Measurements from ENCODE around the gene NOL9.
A peak's percentile ranks its signal among the peaks of the same experiment; 100 is the strongest.

NOL9 gene

GRCh38 chr1:6590046-6590445 is 35.7 kb upstream of the NOL9 start:
- DNase-seq (ENCODE audit: low read depth, low spot score): no peak

DNA sequence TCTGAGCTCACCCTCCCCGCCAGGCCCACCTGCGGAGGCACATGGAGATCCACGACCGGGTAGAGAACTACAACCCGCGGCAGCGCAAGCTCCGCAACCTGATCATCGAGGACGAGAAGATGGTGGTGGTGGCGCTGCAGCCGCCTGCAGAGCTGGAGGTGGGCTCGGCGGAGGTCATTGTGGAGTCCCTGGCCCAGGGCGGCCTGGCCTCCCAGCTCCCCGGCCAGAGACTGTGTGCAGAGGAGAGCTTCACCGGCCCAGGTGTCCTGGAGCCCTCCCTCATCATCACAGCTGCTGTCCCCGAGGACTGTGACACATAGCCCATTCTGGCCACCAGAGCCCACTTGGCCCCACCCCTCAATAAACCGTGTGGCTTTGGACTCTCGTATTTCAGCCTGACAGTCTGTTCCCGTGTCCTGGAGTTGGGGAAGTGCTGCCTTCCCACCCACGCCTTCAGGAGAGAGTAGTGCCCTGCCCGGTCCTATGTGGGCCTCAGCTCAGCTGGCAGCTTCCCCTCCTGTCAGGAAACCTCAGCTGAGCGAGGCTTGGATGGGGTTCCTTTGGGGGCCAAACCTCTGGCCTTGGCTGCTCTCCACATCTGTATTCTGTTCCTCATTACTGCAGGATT is 34.7 kb upstream of the NOL9 start:
- no peak for DNase-seq (ENCODE audit: low read depth, low spot score)

DNA sequence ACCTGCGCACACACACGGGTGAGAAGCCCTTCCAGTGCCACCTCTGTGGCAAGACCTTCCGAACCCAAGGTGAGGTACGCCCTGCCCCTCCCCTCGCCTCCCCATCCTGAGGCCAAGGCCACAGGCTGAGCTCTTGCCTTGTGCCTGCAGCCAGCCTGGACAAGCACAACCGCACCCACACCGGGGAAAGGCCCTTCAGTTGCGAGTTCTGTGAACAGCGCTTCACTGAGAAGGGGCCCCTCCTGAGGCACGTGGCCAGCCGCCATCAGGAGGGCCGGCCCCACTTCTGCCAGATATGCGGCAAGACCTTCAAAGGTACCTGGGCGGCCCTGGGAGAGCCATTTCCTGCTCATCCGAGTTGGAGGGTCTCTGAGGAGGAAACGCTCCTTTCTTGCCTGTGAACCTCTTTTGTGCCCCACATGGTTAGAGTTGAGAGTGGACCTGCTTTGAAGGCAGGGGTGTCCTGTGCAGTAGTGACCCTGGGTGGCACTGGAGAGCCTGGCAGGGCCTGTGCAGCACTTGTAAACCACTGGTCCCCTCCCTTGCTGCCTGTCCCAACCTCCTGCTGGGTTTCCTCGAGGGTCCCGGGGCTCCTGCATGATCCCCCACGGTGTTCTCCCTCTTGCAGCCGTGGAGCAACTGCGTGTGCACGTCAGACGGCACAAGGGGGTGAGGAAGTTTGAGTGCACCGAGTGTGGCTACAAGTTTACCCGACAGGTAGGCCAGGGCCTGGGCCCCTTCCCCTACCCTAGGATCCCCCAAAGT is 34.0 kb upstream of the NOL9 start:
- DNase-seq (ENCODE audit: low read depth, low spot score): no peak

DNA sequence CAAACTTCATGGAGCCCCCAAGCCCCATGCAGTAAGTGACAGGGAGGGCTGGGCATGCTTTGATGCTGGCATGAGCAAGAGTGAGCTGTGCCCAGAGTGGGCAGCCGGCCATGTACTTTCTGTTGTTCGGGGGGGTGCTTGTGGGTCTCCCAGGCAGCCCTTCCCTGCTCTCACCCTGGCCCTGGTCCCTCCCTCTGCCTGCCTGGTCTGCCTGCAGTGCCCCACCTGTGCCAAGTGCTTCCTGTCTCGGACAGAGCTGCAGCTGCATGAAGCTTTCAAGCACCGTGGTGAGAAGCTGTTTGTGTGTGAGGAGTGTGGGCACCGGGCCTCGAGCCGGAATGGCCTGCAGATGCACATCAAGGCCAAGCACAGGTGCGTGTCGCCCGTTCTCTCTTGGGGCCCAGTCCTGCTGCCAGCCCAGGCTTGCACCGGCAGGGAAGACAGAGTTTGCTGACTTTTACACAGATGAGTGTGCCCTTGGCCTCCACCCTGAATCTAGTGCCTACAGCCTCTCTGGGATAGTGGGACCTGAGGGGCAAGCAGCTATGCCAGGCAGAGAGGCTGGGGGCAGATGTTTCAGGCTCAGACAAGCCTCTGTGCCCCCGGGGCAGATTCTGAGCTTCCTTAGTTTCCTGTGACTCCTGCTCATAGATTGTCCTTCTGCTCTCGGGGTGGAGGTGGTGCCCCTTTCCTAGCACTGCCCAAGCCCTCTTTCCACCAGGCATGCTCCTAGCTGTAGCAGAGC is 33.1 kb upstream of the NOL9 start:
- DNase-seq (ENCODE audit: low read depth, low spot score): no peak

DNA sequence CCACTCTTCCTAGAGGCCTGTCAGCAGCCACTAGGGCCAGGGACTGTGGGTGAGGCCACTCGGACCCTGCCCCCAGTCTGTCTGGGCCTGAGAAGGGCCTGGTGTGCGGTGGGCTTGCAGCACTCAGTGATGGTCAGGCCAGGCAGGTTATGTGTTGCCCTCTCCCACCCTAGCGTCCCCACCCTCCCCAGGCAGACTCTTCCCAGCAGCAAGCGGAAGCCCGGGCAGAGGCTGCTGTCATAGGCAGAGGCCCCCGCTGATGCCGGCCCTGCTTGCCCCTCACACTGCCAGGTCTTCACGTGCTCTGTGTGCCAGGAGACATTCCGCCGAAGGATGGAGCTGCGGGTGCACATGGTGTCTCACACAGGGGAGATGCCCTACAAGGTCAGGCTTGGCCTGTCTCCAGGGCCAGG is 32.1 kb upstream of the NOL9 start:
- DNase-seq (ENCODE audit: low read depth, low spot score): no peak

DNA sequence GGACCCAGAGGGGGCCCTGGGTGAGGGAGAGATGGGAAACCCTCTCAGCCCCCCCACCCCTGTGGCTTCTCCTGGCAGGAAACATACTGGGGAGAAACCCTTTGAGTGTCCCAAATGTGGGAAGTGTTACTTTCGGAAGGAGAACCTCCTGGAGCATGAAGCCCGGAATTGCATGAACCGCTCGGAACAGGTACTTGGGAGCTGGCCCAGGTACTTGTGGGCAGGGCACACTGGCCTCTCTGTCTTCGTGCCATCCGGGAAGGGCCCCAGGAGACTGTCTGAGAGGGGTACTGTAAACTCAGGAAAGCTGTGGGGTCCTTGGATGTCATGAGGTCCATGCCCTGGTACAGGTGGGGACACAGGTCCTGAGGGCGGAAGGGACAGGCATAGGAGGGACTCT is 31.5 kb upstream of the NOL9 start:
- DNase-seq (ENCODE audit: low read depth, low spot score): no peak

- DNase-seq (ENCODE audit: low read depth, low spot score): no peak
Measured at GRCh38 chr1:6585081-6585722, 30.9 kb upstream of the NOL9 start.

DNA sequence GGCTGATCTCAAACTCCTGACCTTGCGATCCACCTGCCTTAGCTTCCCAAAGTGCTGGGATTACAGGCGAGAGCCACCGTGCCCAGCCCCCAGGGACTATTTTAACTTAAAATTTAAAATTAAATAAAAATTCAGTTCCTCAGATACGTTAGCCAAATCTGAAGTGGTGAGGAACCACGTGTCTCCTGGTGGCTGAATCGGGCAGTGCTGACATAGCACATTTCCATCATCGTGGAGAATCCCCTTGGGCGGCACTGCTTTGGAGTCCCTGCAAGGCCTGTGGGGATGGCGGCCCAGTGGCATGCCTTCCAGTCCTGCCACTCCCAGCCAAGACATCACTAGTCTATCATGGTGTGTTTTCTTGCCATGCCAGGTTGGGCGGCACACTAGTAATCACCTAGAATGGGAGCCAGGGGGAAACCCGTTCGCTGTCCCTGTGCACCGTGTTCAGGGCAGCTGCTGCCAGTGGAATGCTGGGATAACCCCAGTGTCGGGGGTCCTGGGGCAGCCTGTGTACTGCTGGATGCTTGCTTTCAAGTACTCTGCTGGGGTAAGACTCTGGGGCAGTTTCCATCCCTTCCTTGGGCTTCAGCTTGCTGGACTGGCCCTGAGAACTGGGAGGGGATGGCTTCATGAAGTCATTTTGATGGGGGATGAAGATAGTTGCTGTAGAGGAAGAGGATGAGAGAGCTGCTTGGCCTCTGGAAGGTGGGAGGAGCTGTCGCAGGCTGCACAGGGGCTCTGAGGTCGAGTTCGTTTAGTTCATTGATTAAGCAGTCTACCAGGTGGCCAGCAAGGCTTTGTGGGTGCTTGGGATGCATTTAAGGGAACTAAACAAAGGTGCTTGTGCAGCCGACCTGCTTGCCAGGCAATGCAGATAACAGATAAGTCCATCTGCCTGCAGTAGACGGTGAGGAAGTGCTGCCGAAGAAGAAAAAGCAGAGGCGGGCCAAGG is 30.1 kb upstream of the NOL9 start:
- no peak for DNase-seq (ENCODE audit: low read depth, low spot score)

GRCh38 chr1:6582370-6582769 is 28.1 kb upstream of the NOL9 start:
- DNase-seq (ENCODE audit: low read depth, low spot score): no peak

DNA sequence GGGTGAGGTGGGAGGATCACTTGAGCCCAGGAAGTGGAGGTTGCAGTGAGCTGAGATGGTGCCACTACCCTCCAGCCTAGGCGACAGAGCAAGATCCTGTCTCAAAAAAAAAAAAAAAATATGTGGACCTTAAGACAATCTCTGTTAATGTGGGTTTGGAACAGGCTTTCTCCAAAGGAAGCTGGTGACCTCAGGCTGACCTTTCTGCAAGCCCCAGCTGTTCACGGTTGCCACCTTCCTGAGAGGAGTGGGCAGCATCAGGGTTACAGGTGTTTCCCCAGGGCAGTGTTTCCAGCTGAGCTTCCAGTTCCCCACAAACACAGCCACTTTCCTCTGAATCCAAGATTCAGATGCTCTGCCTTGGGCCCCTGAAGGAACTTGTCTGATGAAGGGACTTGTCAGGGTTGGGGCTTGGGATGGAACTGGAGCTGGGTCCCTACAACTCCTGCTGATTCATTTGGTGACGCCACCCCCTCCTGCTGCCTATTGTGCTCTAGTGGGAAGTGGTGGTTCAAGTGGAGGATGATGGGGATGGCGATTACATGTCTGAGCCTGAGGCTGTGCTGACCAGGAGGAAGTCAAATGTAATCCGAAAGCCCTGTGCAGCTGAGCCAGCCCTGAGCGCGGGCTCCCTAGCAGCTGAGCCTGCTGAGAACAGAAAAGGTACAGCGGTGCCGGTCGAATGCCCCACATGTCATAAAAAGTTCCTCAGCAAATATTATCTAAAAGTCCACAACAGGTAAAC is 27.4 kb upstream of the NOL9 start:
- DNase-seq (ENCODE audit: low read depth, low spot score): no peak

GRCh38 chr1:6580593-6581409 is 26.5 kb upstream of the NOL9 start:
- DNase-seq (ENCODE audit: low read depth, low spot score): no peak

GRCh38 chr1:6580119-6580592 is 25.8 kb upstream of the NOL9 start:
- DNase-seq (ENCODE audit: low read depth, low spot score): no peak

DNA sequence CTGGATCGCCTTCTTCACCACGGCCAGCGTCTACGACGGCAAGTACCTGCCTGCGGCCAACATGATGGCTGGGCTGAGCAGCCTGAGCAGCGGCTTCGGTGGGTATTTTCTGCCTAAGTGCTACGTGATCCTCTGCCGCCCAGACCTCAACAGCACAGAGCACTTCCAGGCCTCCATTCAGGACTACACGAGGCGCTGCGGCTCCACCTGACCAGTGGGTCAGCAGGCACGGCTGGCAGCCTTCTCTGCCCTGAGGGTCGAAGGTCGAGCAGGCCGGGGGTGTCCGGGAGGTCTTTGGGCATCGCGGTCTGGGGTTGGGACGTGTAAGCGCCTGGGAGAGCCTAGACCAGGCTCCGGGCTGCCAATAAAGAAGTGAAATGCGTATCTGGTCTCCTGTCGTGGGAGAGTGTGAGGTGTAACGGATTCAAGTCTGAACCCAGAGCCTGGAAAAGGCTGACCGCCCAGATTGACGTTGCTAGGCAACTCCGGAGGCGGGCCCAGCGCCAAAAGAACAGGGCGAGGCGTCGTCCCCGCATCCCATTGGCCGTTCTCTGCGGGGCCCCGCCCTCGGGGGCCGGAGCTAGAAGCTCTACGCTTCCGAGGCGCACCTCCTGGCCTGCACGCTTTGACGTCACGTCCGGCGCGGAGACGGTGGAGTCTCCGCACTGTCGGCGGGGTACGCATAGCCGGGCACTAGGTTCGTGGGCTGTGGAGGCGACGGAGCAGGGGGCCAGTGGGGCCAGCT is 25.2 kb upstream of the NOL9 start, which contains the start of gene ZBTB48:
ZBTB48 (plus strand) TSS at position 621 of the 745 bp plus-strand sequence. CDS start 616 bp downstream, outside the sequence.
- peak; percentile 88 for DNase-seq (ENCODE audit: low read depth, low spot score)

DNA sequence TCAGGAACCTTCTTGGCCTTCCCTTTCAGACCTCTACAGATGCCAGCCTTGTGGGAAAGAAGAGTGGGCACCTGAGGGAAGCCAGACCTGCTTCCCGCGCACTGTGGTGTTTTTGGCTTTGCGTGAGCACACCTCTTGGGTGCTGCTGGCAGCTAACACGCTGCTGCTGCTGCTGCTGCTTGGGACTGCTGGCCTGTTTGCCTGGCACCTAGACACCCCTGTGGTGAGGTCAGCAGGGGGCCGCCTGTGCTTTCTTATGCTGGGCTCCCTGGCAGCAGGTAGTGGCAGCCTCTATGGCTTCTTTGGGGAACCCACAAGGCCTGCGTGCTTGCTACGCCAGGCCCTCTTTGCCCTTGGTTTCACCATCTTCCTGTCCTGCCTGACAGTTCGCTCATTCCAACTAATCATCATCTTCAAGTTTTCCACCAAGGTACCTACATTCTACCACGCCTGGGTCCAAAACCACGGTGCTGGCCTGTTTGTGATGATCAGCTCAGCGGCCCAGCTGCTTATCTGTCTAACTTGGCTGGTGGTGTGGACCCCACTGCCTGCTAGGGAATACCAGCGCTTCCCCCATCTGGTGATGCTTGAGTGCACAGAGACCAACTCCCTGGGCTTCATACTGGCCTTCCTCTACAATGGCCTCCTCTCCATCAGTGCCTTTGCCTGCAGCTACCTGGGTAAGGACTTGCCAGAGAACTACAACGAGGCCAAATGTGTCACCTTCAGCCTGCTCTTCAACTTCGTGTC is 24.5 kb upstream of the NOL9 start:
- DNase-seq (ENCODE audit: low read depth, low spot score): no peak

GRCh38 chr1:6577831-6578525 is 23.7 kb upstream of the NOL9 start:
- DNase-seq (ENCODE audit: low read depth, low spot score): no peak

DNA sequence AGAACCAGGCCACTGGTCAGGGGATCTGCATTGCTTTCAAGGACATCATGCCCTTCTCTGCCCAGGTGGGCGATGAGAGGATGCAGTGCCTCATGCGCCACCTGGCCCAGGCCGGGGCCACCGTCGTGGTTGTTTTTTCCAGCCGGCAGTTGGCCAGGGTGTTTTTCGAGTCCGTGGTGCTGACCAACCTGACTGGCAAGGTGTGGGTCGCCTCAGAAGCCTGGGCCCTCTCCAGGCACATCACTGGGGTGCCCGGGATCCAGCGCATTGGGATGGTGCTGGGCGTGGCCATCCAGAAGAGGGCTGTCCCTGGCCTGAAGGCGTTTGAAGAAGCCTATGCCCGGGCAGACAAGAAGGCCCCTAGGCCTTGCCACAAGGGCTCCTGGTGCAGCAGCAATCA is 20.5 kb upstream of the NOL9 start:
- DNase-seq (ENCODE audit: low read depth, low spot score): no peak

DNA sequence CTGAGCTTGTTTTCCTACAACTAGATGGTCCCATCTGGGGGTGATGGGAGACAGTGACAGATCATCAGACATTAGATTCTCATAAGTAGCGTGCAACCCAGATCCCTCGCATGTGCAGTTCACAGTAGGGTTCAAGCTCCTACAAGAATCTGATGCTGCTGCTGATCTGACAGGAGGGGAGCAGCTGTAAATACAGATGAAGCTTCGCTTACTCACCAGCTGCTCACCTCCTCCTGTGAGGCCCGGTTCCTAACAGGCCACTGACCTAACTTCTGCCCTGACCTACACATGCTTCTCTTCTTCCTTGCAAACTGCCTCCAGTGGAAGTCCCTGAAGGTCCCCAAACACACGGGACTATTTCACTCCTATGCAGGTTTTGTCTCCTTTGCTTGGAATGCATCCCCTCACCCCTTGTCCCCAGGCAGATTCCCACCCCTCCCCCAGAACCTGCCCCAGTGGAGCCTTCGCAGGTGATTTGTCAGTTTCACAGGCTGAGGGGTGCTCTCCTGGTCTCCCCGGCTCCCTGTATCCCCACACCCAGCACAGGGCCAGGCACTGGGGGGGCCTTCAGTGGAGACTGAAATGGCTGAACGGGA is 19.8 kb upstream of the NOL9 start:
- no peak for DNase-seq (ENCODE audit: low read depth, low spot score)

Measured in brain pericyte (primary cell).